GM03348 (cell line): ENCODE results near the gene OR2A2.
"Not testable (repeated sequence)": the region's sequence is repeated elsewhere in the genome, so short reads cannot be mapped to it uniquely, and the experiment has no call there.

Experiments used
- DNase-seq: peaks from one replicate; pipeline ENCODE4 v3.0.0; 2012; ENCODE audit warnings: low spot score

OR2A2 gene

GRCh38 chr7:144109283-144109682 is at the start of gene OR2A2:
Gene OR2A2 (plus strand): TSS chr7:144109583. CDS start chr7:144109583, 0 bp downstream.
- DNase-seq, result no peak

- no peak for DNase-seq
Measured at GRCh38 chr7:144063710-144064109, 45.7 kb upstream of the OR2A2 start.

GRCh38 chr7:144069511-144069910 is 39.9 kb upstream of the OR2A2 start, which contains the start of gene OR2A25:
Gene OR2A25 (plus strand): TSS chr7:144069811. CDS start chr7:144074220, 4,409 bp downstream.
- DNase-seq, result no peak

- no peak for DNase-seq
Measured at GRCh38 chr7:144069953-144070352, 39.4 kb upstream of the OR2A2 start.

- DNase-seq, result no peak
Measured at GRCh38 chr7:144074374-144074773, 35.0 kb upstream of the OR2A2 start.

- DNase-seq, result no peak
Measured at GRCh38 chr7:144085978-144086377, 23.4 kb upstream of the OR2A2 start, which contains the start of gene OR2A12. Gene OR2A12 (plus strand): TSS chr7:144086278. CDS start chr7:144095108, 8,830 bp downstream.

GRCh38 chr7:144086730-144087129 is 22.7 kb upstream of the OR2A2 start:
- no peak for DNase-seq

- no peak for DNase-seq
Measured at GRCh38 chr7:144087230-144087629, 22.2 kb upstream of the OR2A2 start.

- no peak for DNase-seq
Measured at GRCh38 chr7:144090667-144091066, 18.7 kb upstream of the OR2A2 start.

GRCh38 chr7:144098776-144099175 is 10.6 kb upstream of the OR2A2 start:
- no peak for DNase-seq

- no peak for DNase-seq
Measured at GRCh38 chr7:144100607-144101006, 8.8 kb upstream of the OR2A2 start.

- no peak for DNase-seq
Measured at GRCh38 chr7:144102041-144102440, 7.3 kb upstream of the OR2A2 start.

GRCh38 chr7:144105211-144105610 is 4.2 kb upstream of the OR2A2 start:
- DNase-seq, result no peak

GRCh38 chr7:144110272-144110671 is 889 bp downstream of the OR2A2 start:
- DNase-seq, result no peak

- no peak for DNase-seq
Measured at GRCh38 chr7:144113651-144114050, 4.3 kb downstream of the OR2A2 start.

- no peak for DNase-seq
Measured at GRCh38 chr7:144118341-144118740, 9.0 kb downstream of the OR2A2 start.

GRCh38 chr7:144122876-144123275 is 13.5 kb downstream of the OR2A2 start, which contains the start of gene OR2A14:
Gene OR2A14 (plus strand): TSS chr7:144123176. CDS start chr7:144129113, 5,937 bp downstream.
- no peak for DNase-seq

GRCh38 chr7:144127714-144128334 is 18.4 kb downstream of the OR2A2 start:
- DNase-seq, result peak; percentile 81

GRCh38 chr7:144129601-144130000 is 20.2 kb downstream of the OR2A2 start:
- DNase-seq, result not testable (repeated sequence)

- no peak for DNase-seq
Measured at GRCh38 chr7:144130730-144131129, 21.3 kb downstream of the OR2A2 start.

- DNase-seq, result no peak
Measured at GRCh38 chr7:144132262-144132661, 22.9 kb downstream of the OR2A2 start.

- DNase-seq, result no peak
Measured at GRCh38 chr7:144133307-144133706, 23.9 kb downstream of the OR2A2 start.

GRCh38 chr7:144134116-144134515 is 24.7 kb downstream of the OR2A2 start:
- no peak for DNase-seq

GRCh38 chr7:144137501-144137900 is 28.1 kb downstream of the OR2A2 start:
- peak; percentile 16 for DNase-seq
